Measurements from ENCODE around the gene CDC14A.
"Not testable (repeated sequence)": the region's sequence is repeated elsewhere in the genome, so short reads cannot be mapped to it uniquely, and the experiment has no call there.

The CDC14A gene

GRCh38 chr1:100407390-100407789 lies 55.1 kb downstream of the CDC14A start:
- not testable (repeated sequence) for DNase-seq

- DNase-seq: no peak
Observed at GRCh38 chr1:100411019-100411418, 58.7 kb downstream of the CDC14A start.

GRCh38 chr1:100411574-100411973 lies 59.3 kb downstream of the CDC14A start:
- no peak for DNase-seq

- DNase-seq: no peak
Observed at GRCh38 chr1:100413035-100413434, 60.7 kb downstream of the CDC14A start.

DNA sequence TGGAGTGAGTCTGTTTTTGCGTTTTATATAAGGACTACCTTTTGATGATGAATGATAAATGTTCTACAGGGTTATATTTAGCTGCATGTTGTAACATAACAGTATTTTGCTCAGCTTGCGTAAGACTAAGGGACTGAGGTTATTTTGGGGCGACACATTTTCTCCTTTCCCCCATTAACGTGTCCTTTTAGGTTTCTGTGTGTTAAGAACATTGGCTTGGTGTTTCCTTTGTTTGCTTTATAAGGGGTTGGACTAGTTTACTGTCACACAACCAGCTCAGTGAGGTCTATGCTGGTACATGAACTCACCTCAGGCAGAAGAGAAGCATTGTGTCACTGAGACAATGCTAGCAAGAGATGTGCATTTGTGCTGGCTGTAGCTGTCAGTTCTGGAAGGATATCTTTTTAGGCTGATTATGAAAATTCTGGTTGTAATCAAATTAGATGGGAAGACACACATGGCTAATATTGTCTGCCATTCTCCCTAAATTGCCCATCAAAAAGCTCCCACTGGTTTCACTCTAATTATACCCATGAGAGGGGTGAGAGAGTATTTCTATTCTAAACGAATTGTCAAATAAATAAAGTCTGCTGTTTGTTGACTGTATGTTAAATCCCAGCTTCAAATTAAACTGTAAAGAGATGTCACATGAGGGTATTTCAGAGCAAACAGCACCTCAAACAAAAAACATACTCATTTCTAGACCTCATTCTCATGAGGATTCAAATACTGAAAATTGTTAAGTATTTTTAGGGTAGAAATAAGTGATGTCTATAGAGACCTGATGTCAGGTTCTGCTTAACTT lies 62.6 kb downstream of the CDC14A start:
- DNase-seq: no peak

DNA sequence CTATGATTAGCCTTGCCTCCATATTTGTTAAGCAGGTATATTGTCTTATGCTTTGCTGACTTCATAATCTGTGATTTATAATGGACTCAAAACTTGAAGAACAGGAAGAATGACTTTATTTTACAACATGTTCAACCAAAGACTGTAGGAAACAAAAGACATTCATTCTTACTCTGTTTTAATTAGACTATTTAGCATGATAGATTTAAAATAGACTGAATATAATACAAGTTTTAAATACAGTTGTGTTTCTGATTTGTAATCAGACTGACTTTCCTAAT lies 63.1 kb downstream of the CDC14A start:
- no peak for DNase-seq

DNA sequence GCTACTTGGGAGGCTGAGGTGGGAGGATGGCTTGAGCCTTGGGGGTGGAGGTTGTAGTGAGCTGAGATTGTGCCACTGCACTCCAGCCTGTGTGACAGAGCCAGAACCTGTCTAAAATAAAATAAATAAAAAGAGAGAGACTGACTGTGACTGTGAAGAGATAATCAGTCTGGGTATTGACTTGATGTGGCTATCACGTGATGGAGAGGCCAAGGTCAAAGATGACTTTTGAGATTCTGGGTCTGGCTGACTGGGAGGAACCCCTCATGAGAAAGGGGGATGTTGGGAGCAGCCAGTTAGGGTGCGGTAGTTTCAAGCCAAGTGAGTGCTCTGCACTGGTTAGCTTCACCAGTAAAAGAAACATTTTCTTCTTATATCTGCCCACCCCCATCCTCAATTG lies 66.8 kb downstream of the CDC14A start:
- no peak for DNase-seq

GRCh38 chr1:100422065-100422464 lies 69.8 kb downstream of the CDC14A start:
- DNase-seq: no peak

- DNase-seq: no peak
Observed at GRCh38 chr1:100423832-100424337, 71.6 kb downstream of the CDC14A start.

- no peak for DNase-seq
Observed at GRCh38 chr1:100428160-100428559, 75.9 kb downstream of the CDC14A start.

DNA sequence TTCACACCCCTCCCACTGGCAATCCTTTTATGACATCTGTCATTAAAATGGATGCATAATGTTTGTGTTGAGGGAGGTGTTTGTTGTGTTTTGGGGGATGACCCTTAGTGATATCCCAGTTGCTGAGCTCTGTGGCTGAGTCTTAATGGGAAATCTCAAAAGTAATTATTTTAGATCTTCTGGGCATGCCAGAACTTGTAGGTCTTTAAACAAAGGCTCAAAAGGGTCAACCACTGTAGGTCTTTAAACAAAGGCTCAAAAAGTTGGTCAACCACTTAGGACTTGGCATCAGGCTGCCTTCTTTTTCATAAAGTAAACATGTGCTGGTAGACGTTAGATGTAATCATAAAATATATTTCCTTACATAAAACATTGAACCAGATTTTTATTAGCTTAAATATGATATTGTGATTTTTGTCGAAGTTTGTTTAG lies 78.0 kb downstream of the CDC14A start:
- no peak for DNase-seq

DNA sequence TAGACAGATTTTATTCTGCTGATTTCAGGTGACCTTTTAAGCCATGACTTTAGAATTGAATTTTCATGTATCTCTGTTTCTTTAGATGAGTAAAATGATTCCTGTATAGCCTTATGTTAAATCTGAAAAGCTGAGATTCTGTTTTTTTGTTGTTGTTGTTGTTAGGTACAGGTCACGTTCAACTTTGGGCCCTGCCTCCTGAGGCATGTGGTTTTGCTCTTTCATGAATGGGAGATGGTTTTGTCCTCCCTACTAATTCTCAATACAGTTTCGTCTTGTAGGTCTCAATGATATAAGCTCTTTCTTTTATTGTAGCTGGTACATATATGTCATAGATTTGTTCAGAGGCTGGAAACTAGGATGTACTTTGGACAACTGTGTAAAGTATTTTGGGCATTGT lies 79.6 kb downstream of the CDC14A start:
- DNase-seq: no peak

GRCh38 chr1:100433563-100433962 lies 81.3 kb downstream of the CDC14A start:
- DNase-seq: no peak

- DNase-seq: no peak
Observed at GRCh38 chr1:100434831-100435230, 82.5 kb downstream of the CDC14A start.

- no peak for DNase-seq
Observed at GRCh38 chr1:100438375-100438774, 86.1 kb downstream of the CDC14A start.

- DNase-seq: no peak
Observed at GRCh38 chr1:100438789-100439188, 86.5 kb downstream of the CDC14A start.

GRCh38 chr1:100440075-100440809 lies 87.9 kb downstream of the CDC14A start:
- peak; percentile 65 for DNase-seq

GRCh38 chr1:100441146-100441545 lies 88.8 kb downstream of the CDC14A start:
- DNase-seq: no peak

DNA sequence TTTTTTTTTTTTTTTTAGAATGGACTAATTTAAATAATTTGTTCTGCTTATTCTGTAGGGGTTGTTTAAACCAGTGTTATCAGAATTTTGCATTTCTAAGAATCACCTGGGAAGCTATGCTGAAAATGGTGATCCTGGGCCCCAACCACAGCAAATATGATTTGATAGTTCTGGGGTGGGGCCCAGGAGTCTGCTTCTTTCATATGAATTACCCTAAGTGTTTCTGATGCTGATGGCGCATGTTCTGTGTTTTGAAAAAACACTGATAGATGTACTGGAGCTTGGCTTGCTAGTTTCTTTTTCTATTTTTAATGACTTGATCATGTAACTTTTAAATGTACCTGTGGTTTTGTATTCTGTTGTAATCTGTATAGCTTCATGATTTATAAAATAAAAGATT lies 89.3 kb downstream of the CDC14A start:
- no peak for DNase-seq

GRCh38 chr1:100443811-100444571 lies 91.7 kb downstream of the CDC14A start:
- DNase-seq: no peak

DNA sequence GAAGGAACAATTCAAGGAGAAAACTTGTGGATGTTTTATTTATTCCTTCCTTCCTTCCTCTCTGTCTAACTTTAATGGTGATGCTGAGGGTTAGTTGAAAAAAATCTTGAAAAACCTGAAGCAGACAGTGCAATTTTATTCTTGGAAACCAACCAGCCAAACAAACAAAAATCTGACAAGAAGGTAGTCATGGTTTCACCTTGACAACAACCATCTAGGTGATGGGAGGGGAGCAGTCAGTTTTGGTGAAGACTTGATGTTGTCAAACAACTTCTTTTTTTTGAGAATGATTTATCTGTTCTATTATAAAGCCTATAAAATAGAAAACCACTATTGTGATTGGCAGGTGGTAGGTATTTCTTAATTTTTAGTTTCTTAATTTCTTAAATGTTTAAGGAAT lies 93.3 kb downstream of the CDC14A start:
- no peak for DNase-seq

DNA sequence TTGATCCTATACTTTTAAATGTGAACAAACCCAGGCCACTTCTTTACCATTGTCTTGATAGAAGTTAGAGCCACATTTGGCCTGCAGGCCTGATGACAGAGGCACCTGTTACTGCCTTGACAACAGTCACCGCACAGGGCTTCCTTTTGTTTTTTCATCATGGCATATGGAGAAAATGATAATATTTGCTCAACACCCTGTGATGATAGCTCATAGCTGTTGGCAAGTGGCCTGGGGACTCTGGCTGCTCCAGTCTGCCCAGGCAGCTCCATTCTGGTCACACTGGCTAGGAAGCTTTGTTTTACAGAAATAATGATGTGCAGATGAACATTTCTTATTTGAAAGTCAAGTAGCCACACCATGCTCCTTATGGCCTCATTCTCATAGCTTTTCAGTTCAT lies 96.1 kb downstream of the CDC14A start:
- no peak for DNase-seq

GRCh38 chr1:100449477-100449876 lies 97.2 kb downstream of the CDC14A start:
- DNase-seq: no peak

GRCh38 chr1:100452641-100453040 lies 100.3 kb downstream of the CDC14A start:
- DNase-seq: no peak
